D341Med (cell line): ENCODE data around the gene PRR18.

Source experiments
- DNase-seq: peaks from one replicate; pipeline ENCODE4 v3.0.0; 2012; ENCODE audit warnings: low spot score

The PRR18 gene

DNA sequence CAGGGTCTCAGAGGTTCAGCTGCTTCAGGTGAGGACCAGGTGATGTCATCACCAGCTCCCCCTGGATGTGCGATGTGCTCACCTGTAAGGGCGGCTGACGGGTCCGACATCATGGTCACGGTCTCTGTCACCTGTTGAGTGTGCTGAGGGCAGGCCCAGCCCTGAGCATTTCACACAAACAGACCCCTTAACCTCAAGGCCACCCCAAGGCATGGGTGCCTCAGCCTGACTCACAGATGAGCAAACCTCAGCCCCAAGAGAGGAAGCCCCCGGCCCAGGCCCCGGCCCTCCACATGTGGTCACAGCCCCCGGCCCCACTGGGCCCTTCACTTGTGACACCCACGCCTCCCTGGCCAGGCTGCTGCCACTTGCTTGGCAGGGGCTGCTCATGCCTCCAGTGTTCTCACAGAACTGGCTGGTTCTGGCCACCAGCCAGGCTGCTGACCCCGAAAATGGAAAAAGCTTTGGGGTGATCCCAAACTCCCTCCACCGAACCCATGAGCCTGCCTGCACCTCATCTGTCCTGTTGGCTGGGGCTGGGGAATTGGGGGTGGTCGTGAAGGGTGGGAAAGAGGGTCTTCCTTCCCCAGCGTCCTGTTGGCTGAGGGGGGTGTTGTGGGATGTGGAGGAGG lies 33.3 kb downstream of the PRR18 start:
- DNase-seq = no peak

DNA sequence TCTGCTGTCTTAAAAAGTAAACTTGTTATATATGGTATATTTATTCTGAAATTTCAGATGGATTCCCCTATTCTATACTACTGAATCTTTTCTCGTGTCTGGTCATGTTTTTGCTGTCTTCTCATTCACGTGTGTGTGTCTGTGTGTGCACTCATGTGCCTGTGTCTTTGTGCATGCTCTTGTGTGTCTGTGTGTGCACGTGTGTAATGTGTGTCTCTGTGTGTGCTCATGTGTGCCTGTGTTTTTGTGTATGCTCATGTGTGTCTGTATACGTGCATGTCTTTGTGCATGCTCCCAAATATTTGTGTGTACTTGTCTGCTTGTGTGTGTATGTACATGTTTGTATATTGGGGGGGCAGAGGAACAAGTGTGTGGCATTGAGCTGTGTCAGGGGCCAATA lies 34.0 kb downstream of the PRR18 start:
- DNase-seq = no peak

- DNase-seq = no peak
These were observed 36.8 kb downstream of the PRR18 start for GRCh38 chr6:166271376-166271765.

GRCh38 chr6:166270706-166271375 lies 37.4 kb downstream of the PRR18 start:
- DNase-seq = no peak

- DNase-seq = no peak
These were observed 38.7 kb downstream of the PRR18 start for GRCh38 chr6:166269301-166270039.

GRCh38 chr6:166268431-166268830 lies 39.8 kb downstream of the PRR18 start:
- DNase-seq = no peak

DNA sequence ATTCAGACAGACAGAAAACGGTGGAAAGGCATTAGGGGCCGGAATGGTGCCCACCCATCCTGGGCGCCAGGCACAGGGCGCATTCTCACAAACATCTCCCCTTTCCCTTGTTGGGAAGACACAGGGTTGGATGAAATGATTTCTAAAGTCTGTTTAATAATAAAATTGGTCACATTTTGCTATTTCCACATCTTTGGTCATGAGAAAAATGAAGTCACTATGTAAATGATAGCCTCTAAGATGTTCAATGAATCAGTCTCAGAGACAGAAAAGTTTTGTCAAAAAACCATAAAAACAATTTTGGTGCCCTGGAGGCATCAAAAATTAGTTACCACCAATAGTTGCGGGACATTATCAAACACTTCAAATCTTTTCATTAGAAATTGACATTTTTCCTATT lies 40.7 kb downstream of the PRR18 start:
- DNase-seq = no peak

DNA sequence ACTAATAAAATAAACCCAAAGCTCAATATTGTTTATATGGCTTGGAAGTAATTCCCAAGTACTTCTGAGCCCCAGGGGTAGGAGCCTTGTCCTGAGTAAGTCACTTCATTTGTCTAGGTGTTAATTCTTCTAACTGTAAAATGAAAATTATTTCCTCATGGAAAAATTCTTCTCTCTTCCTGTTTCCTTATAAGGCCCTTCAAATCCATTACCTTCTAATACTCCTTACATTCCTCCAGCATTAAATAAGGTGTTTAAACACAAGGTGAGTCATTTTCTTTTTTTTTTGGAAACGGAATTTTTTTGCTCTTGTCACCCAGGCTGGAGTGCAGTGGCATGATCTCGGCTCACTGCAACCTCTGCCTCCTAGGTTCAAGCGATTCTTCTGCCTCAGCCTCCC lies 41.9 kb downstream of the PRR18 start:
- no peak for DNase-seq

GRCh38 chr6:166262743-166263515 lies 45.3 kb downstream of the PRR18 start:
- no peak for DNase-seq

GRCh38 chr6:166259296-166259977 lies 48.8 kb downstream of the PRR18 start:
- no peak for DNase-seq

GRCh38 chr6:166258854-166259276 lies 49.3 kb downstream of the PRR18 start:
- no peak for DNase-seq

GRCh38 chr6:166257911-166258318 lies 50.3 kb downstream of the PRR18 start:
- DNase-seq = no peak
